CMK (cell line): ENCODE measurements around the gene RASSF4.
A peak's percentile ranks its signal among the peaks of the same experiment; 100 is the strongest.

Source experiments
- DNase-seq: peaks from one replicate; pipeline ENCODE4 v3.0.0-alpha.2; 2010; ENCODE audit warnings: low read depth

The RASSF4 gene

DNA sequence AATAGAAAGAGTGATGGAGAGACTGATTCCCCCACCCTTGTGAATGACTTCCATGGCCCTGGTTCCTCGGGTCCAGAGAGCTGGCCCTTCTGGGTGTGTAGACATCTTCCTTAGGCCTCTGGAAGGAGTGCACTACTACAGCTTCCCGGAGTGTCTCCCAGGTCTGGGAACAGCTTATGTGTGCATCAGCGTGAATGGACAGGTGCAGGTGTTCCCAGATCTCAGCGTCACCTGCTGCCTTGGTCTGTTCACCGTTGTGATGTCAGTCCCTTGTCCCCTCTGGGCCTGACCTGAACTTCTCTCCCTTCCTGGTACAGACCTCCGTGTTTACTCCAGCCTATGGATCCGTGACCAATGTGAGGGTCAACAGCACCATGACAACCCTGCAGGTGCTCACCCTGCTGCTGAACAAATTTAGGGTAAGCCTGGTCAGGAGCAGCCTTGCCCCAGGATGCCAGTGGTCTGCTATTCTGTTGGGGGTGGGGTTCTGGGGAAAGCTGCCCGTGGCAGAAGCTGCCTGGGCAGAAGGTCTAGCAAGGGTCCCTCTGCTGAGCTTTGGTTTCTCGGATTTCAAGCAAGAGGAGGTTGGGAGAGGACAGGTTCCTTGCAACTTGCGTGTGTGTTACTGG lies 29.5 kb downstream of the RASSF4 start:
- DNase-seq = no peak

DNA sequence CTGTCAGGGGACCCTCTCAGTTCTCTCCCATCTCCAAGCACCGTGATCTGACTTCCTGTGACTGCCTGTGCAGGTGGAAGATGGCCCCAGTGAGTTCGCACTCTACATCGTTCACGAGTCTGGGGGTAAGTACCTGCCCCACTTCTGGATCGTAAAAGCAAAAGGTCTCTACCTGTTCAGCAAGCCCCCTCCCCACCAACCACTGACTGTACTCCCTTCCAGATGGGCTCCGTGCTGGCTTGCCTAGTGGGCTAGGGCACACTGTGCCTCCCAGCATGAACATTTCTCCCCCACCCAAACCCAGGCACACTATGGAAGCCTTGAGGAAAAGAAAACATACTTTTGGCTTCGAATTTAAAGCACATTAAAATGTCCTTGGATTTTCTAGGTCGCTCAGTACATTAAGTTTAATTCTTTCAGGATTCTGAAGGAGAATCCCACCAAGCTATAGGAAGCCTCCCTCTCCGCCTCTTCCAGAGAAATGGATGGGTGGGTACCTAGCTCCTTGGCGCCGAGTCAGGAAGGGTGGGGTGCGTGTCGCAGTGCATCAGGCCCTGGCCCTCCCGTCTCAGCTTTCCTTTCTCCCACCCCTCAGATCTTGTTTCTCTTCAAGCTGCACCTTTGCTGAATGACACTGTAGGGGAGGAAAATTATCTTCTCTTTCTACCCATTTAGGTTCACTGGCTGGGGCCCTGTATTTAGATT lies 30.1 kb downstream of the RASSF4 start:
- DNase-seq = no peak

DNA sequence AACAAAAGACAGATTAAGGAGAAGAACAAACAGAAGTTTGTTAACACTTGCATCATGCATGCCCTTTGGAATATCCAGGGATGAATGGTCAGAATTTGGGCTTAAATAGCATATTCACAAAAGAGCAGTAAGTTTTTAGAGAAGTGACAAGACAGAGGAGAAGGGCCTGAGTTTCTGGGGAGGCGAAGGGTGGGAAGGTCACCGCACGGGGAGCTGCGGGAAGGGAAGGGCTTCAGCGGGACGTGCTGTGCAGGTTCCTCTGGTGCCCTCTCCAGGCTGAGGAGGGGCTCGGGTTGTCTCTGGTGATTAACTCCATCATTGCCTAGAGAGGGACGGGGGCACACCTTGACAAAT lies 30.7 kb downstream of the RASSF4 start:
- DNase-seq = no peak

DNA sequence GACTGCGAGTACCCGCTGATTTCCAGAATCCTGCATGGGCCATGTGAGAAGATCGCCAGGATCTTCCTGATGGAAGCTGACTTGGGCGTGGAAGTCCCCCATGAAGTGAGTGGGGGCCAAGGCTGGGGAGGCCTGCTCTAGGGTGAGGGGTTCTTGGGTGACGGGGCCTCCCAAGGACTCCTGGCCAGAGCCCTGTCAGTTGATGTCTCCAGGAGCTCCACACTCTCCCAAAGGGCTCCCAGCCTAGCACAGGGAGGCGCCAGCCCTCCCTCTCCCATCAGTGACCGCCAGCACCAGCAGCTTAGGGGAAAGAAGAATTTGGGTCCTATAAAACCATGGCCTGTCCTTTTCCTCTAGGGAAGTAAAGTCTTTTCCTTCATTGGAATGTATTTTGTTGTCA lies 31.4 kb downstream of the RASSF4 start:
- no peak for DNase-seq

DNA sequence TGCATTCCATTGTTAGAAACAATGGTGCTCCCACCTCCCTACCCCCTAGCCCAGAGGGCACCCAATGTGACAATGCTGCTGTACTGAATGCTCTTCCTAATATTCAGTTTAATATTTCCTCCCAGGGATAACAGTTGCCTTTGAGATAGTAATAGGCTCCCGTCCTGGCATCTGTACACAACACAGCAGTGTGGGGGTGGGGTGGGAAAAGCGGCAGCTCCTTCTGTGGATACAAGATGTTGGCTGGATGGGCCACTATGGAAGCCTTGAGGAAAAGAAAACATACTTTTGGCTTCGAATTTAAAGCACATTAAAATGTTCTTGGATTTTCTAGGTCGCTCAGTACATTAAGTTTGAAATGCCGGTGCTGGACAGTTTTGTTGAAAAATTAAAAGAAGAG lies 32.0 kb downstream of the RASSF4 start:
- no peak for DNase-seq

DNA sequence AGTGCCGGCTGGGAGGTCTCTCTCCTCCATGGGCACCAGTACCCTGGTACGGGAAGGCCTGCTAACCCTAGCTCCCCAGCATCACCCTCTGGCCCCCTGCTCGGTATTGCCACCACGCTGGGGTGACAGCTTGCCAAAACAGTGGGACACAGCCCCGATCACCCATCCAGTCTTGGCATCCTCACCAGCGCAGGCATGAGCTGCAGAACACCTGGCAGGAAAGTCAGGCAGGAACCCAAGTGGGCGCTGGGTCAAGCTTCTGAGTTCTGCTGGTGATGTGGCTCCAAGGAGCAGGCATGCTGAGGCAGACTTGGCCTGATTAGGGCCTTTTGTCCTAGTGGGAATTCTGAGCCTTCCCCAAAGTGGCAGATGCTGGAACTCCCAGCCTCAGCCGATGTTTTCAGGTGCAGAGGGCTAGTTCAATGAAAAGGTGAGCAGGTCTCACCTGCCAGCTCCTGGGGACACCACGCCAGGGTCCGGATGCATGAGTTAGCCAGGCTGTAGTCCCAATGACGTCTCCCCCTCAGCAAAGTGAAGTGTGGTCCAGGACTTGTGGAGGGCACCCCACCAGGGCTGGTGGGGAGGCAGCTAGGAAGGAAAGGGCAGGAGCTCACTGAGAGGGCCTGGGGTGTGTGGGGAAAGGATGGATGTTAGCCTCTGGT lies 32.6 kb downstream of the RASSF4 start:
- no peak for DNase-seq

DNA sequence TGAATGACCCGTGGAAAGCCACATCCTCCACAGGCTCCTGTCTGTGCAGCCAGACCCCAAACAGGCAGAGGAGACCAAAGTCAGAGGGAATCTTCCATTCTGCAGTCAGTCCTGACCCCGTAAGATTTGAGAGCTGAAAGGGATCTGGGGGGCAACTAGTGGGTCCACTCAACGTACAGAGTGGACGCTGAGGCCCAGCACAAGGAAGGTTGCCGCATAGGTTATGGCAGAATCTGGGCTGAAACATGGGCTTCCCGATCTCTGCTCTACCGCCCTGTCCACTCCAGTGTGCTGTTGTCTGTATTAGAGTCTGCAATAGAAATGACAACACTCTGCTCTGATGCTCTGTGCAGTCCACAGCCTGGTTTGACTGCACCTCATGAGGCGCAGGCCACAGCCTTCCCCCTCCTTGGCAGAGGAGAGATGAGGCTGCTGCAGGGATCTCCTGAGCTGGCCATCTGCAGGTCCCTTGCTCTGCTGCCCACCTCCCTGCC lies 33.2 kb downstream of the RASSF4 start:
- no peak for DNase-seq

DNA sequence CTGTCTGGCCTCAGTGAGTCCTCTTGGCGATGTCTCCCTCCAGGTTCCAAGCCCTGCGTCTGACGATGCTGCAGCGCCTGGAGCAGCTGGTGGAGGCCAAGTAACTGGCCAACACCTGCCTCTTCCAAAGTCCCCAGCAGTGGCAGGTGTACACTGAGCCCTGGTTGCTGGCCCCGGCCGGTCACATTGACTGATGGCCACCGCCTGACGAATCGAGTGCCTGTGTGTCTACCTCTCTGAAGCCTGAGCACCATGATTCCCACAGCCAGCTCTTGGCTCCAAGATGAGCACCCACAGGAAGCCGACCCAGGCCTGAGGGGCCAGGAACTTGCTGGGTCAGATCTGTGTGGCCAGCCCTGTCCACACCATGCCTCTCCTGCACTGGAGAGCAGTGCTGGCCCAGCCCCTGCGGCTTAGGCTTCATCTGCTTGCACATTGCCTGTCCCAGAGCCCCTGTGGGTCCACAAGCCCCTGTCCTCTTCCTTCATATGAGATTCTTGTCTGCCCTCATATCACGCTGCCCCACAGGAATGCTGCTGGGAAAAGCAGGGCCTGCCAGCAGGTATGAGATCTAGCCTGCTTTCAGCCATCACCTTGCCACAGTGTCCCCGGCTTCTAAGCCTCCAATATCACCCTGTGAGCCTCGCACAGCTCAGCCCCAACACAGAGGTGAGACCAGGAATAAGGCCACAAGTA lies 33.8 kb downstream of the RASSF4 start:
- DNase-seq = no peak

DNA sequence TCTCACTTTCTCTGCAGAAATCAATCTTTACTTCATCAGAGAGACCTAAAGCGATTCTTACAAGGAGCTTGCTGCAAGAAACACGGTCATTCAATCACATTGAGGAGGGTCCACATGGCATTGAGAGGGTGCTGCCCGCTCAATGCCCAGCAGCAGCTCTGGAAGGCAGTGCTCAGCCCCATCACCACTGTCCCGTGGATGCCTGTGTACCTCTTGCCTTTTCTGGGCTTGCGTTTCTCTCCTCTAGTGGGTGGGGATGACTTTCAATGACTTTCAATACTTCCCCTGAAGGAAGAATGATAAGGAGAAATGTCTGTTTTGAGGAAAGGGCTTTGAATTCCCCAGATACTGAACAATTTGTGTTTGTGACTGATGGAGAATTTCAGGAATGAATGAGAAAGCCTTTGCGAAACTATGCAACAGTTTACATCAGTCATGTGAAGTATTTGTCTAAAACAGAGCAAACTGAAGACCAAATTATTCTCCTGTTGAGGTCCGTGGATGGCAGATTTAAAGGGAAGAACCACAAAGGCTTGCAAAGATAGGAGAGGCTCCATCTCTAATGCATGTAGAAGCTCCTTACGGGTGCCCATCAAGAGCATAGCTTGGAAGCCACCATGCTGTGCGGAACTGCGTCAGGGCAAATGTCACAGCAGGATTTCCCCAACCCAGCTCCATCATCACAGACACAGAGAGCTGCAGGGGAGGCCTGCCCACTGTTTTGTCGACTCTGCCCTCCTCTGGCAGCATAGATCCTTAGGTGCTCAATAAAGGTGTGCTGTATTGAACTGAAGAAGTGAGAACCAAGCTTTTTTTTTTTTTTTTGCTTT lies 34.5 kb downstream of the RASSF4 start:
- DNase-seq = no peak

DNA sequence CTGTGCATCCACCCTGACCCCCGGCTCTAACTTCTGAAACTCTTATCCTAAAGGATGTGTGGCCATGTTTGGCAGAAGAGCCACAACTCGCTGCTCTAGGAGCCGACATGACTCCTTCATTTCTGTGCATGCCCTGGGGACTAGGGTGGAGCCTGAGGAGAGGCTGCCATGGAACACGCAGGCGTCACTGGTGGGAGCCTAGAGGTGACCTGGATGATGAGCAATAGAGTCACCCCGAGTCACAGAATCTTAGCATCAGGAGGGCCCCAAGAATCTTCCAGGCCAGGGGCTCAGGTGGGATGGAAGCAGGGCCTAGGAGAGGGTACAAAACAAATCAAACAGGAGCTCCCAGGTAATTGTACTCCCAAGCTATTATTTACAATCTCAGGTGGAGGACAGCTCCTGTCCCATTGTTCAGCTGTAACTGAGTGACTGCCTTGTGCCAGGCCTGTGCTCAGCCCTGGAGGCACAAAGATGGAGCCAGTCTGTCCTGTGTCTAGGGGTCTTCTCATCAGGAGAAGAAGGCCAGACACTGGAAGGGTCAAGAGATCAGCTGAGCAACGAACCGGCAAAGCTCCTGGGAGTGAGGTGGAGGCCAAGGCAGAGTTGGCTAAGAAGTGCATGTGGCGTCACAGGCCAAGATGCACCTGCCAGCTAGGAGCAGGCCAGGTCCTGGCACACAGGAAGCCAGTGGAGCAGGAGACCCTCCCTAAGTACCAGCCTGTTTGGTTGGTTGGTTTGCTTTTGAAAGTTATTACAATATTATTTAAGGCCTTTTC lies 35.3 kb downstream of the RASSF4 start:
- DNase-seq = no peak

DNA sequence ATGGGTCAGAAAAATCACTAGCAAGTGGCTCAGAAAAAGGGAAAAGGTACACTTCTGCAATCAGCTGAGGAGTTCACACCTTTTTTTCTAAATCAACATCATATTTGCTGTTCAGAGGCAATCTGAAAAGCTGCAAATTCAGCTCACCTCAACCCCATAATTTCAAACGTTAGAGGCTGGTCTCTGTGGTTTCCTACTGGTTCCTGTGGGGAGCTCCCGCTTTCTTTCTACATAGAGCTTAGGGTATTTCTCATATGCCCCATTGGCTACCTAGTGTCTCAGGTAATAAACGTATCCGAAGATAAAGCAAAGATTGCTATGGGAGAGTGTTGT lies 35.9 kb downstream of the RASSF4 start:
- no peak for DNase-seq

DNA sequence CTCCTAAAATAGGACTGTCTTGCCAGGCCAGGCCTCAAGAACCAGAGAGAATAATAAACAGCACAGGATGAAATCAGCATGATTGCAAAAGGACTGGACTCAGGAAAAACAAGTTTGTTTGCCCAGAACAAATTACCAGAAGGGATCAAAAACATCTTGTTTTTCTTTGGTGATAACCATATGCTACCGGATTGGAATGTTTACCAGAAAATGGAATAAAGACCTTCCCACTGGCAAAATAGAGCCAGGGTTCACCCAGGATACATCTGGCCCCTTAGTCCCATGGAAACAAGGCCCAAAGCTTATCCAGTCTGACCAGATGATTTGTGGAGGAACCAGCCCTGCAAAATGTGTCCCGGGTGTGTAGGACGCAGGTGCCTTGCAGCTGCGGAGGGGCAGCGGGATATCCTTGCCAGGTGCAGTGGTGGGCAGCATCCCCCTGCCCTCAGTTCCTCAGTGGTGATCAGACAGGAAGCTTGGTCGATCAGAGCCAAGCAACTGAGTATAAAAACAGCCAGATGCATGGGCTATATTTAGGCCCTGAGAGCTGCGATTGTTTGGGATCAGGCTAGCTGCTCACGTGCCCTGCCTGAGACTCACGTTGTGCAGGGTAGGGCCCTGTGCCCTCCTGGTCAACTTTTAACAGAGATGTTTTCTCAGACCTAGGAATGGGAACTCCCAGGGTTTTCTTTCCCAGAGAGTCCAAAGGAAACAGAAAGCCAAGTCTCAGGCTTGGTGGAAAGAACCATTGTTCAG lies 36.5 kb downstream of the RASSF4 start:
- no peak for DNase-seq

DNA sequence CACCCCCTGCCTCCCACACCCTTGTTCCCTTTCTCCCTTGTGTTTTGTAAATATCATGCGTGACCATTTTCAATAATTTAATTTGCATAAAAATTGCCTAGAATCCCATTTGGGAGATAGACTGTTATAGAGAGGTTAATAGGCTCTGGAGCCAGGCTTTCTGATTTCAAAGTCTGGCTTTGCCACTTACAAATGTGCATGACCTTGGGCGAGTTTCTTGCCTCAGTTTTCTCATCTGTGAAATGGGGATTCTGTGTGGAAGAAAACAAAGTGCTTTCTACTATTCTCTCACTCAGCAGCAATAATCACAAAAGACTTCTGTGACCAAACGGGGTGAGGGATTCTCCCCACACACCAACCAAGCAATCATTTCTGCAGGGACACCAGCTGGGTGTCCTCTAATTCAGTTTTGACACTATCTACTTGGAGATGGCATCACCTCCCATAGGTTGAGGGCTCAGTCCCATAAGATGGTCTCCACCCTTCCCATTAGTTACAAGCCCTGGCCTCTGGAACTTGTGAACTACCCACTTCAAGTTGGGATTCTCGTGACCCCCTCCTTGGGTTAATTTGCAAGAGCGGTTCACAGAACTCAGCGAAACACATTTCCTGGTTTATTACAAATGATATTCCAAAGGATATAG lies 37.6 kb downstream of the RASSF4 start:
- no peak for DNase-seq

DNA sequence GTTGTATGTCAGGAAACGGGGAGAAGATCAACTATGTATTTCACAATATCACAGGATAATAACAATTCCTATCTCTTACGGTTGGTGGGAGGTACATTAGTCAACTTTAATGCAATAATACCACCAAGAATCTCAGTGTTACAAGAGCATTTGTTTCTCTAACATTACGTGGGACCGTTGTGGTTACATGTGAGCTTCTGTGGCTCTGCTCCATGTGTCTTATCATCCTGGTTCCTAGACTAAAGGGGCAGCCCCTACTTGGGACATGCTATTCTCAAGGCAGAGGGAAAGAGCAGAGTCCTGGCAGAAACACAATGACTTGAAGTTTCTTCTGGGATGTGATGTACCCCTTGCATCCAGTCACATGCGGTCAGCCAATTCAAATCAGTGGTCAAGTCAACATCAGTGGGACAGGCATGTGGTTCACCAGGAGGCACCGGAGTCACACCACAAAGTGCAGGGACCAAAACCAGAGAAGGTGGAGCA lies 38.6 kb downstream of the RASSF4 start:
- DNase-seq = no peak

DNA sequence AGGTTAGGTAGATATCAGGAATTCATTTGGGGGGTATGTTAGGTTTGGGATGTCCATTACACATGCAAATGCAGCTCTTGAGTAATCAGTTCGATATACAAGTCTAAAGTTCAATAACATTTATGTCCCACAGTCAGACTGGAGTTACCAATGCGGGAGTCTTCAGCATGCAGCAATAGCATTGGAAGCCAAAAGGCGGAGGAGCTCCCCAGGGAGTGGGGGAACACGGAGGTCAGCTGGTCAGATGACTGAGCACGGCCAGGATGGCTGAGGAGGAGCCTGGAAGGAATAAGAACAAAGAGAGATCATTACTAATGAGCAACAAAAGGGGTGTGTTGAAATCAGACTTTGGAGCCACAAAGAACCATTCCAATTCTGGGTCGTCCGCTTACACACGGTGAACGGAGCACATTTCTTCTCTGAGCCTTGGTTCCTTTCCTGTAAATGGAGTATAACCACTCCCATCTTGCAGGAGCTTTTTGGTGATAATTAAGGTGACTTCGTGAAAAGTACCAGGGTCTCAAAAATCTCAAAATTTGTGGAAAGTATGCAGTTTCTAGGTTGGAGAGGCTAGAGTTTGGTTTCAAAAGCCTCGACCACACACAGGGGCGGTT lies 40.6 kb downstream of the RASSF4 start:
- DNase-seq = no peak

DNA sequence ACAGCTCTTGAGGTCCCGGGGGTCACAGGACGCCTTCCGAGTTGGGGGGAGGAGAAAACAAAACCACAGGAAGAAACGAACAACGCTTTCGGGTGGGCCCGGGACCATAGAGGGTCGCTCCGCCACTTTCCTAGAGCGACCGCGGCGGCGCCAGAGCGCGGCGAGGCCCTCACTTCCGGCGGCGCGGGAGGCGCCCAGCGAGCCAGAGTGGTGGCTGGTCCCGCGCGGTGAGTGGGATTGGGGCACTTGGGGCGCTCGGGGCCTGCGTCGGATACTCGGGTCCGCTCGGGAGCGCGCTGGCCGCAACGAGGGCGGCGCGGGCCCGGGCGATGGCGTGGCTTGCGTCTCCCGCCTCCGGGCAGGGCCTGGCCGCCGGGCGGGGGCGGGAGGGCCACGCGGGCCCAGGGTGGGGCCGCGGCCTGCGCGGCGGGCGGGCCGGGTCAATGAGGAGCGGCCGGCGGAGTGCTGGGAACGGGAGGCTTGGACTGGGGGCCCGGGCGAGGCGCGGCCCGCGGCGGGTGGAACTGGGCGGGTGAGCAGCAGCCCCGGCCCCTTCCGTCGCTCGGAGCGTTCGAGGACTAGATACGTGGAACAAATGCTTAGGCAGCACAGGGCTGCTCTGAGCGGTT lies 41.3 kb downstream of the RASSF4 start, which contains the start of gene ZNF22:
Gene ZNF22 (plus strand): TSS at position 172 of the 629 bp plus-strand sequence. CDS start 2,446 bp downstream, outside the sequence.
- DNase-seq = peak; percentile 42

DNA sequence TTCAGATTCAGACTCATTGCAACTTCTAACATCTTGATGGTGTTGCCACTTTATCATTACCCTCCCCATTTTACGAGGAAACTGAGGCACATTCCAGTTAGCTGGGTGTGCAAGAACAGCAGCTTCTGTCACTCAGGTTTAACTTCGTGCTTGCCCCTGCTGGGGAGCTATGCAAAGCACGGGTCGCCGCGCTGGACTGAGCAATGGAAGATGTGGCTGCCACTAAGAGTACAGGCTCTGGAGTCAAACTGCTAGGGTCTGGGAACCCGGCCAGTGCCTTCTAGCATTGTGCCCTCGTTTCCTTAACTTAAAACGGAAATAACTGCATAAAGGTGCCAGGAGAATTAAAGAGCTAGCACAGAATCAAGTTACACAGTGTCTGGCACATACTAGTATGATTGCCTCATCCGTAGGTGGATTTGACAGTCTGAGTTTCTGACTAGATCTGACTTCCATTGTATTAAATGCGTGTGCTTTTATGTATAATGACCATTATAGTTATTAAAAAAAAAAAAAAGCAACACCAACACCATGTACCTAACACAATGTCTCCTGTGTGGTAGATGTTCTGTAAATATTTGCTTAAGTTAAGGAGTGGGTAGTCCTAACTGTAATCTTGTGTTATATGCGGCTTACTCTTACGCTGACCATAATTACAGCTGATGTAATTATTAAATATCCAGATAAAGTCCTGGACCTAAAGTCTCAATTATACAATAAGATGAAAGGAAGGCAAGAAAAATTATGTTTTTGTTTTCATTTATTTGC lies 42.0 kb downstream of the RASSF4 start:
- DNase-seq = no peak

DNA sequence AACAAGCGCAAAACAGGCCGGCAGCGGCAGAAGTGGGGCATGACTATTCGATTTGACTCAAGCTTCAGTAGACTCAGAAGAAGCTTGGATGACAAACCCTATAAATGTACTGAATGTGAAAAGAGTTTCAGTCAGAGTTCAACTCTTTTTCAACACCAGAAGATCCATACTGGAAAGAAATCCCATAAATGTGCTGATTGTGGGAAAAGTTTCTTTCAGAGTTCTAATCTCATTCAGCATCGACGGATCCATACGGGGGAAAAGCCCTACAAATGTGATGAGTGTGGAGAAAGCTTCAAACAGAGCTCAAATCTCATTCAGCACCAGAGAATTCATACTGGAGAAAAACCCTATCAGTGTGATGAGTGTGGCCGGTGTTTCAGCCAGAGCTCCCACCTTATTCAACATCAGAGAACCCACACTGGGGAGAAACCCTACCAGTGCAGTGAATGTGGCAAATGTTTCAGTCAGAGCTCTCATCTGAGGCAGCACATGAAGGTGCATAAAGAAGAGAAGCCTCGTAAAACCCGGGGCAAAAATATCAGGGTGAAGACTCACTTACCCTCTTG lies 43.9 kb downstream of the RASSF4 start:
- no peak for DNase-seq
